ENCODE data around the gene IPO4.

IPO4 gene

GRCh38 chr14:24135834-24136683, 52.6 kb downstream of the IPO4 start, which contains the start of gene PSME1:
Gene PSME1, plus strand, starts transcription at chr14:24136194. Its CDS starts 69 bp downstream, at chr14:24136263.
- DNase-seq (ENCODE audit: low read depth in 2 of 2, low spot score in 1 of 2): peak; percentile 86 to 90

GRCh38 chr14:24135584-24135833, 53.1 kb downstream of the IPO4 start:
- DNase-seq (ENCODE audit: low read depth in 2 of 2, low spot score in 1 of 2): no peak

GRCh38 chr14:24133735-24134134, 54.9 kb downstream of the IPO4 start:
- no peak for DNase-seq (ENCODE audit: low read depth in 2 of 2, low spot score in 1 of 2)

GRCh38 chr14:24132976-24133375, 55.6 kb downstream of the IPO4 start:
- no peak for DNase-seq (ENCODE audit: low read depth in 2 of 2, low spot score in 1 of 2)

- DNase-seq (ENCODE audit: low read depth in 2 of 2, low spot score in 1 of 2): no peak
Measured at GRCh38 chr14:24132061-24132685, 56.4 kb downstream of the IPO4 start.

GRCh38 chr14:24131549-24131966, 57.1 kb downstream of the IPO4 start:
- DNase-seq (ENCODE audit: low read depth in 2 of 2, low spot score in 1 of 2): no peak

- DNase-seq (ENCODE audit: low read depth in 2 of 2, low spot score in 1 of 2): no peak
Measured at GRCh38 chr14:24130717-24131548, 57.7 kb downstream of the IPO4 start.

GRCh38 chr14:24130380-24130716, 58.3 kb downstream of the IPO4 start, which contains the start of gene FITM1:
Gene FITM1, plus strand, starts transcription at chr14:24130659. Its CDS starts 905 bp downstream, at chr14:24131564.
- no peak for DNase-seq (ENCODE audit: low read depth in 2 of 2, low spot score in 1 of 2)
